Peyer's patch (tissue), 4 donors: ENCODE measurements around the gene PWWP2A.

Experiments
- CTCF ChIP-seq, 6 experiments: fragments of 450-650 bp in 4 of 6; fragments of 200-600 bp in 2 of 6; sonication (generic) in 1 of 6; IDR thresholded peaks; one replicate each; pipeline ENCODE4 v1.5.1; 2017 to 2019; ENCODE audit warnings: antibody characterized with exemption in 6 of 6, mild to moderate bottlenecking in 3 of 6, moderate library complexity in 1 of 6
- POLR2A ChIP-seq, 2 donors: fragments of 450-650 bp; IDR thresholded peaks; one replicate each; pipeline ENCODE4 v1.5.1; 2017; ENCODE audit warnings: antibody characterized with exemption in 2 of 2, mild to moderate bottlenecking in 2 of 2, moderate library complexity in 2 of 2

DNA sequence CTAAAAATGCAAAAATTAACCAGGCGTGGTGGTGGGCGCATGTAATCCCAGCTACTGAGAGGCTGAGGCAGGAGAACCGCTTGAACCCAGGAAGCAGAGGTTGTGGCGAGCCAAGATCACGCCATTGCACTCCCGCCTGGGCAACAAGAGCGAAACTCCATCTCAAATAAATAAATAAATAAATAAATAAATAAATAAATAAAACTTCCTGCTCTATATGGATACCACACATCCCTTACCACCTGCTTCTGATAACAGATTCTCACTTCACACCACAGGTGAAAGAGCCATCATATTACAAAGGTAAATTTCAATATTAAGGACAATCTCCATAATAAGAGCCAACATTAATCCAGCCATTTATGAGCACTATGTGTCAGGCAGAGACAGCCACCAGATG is 9.4 kb upstream of the PWWP2A start:
- TF ChIP-seq CTCF (IDR thresholded peaks at IDR 0.05), result no peak
- no peak for TF ChIP-seq POLR2A (IDR thresholded peaks at IDR 0.05)
